ENCODE data around the gene MARK2. TPM values are rescaled to one million over a fixed set of nuclear protein-coding genes. Genes with fewer than 3 reads are reported as not detected.
A peak's percentile ranks its signal among the peaks of the same experiment; 100 is the strongest.

The MARK2 gene
- total and polyA plus RNA-seq, 2 donors (not counting 1 experiment from before 2014, with no cell fraction given): 6.4 to 12.3 TPM

DNA sequence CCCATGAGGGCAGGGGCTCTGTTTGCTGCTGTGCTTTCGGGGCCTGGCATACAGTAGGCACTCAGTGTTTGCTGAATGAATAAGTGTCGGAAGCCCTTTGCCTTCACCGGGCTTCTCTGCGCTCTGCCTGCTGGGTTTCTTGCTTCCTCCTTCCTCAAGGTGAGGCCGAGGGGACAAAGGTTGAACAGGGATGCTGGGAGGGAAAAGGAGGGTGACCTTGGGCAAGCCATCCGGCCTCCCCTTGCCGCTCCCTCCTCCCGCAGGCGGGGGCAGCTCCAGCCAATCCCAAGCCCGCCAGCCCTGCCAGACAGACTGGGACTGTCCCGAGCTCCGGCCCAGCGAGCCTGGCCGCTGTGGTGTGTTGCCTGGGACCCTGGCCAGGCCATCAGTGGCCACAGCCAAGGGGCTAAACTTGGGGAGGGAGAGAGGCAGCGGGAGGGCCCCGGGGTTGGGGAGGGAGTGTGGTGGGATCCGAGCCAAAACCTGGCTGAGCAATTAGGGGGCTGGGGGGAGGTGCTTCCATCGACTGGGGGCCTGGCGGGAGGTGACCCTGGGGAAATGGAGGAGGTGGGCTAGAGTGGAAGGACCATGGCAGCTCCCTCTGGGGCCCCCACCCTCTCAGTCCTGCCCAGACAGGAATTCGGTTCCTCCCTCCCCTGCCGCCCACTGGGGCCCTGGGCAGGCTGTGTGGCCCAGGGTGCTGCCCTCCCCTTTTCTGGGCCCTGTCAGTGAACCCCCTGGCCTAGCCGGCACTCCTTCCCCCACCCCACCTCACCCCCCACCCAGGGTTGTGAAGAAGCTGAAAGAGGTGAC, 81.4 kb downstream of the MARK2 start:
- no peak for TF ChIP-seq CTCF (conservative IDR thresholded peaks at IDR 0.05 in 1 of 2, IDR thresholded peaks at IDR 0.05 in 1 of 2; ENCODE audit: low read depth in 1 of 2, low read length in 2 of 2)
- TF ChIP-seq EZH2 (IDR thresholded peaks at IDR 0.05; ENCODE audit: low read length, missing control alignments): no peak
- peak in 1 of 2 donors; percentile 25 for DNase-seq (ENCODE audit: low read depth in 2 of 2)

DNA sequence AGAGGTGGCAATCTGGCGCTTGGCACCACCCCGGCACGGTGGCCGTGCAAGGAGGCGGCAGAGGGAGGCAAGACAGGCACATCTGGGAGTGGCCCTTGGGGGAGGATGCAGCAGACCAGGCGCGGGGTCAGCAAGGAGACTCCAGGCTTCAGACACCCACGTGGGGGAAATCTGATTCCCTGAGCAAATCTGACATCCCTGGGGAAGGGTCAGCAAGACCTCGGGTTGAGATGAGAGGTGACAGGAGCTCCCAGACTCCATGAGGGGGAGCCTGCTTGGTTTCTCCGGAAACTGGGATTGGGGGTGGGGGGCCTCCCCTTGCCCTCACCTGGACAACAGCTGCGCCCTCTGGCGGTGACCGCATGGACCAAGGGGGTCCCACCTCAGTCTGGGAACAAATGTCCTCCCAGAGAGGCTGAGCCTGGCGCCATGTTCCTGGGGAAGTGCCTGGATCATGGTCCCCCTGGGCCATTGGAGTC, 82.1 kb downstream of the MARK2 start:
- H3K4me2 ChIP-seq (ENCODE audit: extremely low read depth, insufficient read depth, low read length): no peak overlapping the region
- H3K27me3 ChIP-seq (ENCODE audit: control insufficient read depth, insufficient read depth, low read length): peaks cover 6% of the 10 kb centered on the region

More for the DNA sequence above, 81.4 kb downstream of the MARK2 start:
- Histone ChIP-seq H3K4me2 (ENCODE audit: extremely low read depth, insufficient read depth, low read length) (peak overlapping the region; percentile 45), H3K4me3 (replicated peaks in 1 of 4; ENCODE audit: control extremely low read depth in 1 of 4, insufficient read depth in 1 of 4, low read depth in 3 of 4, low read length in 4 of 4) (no peak overlapping the region), H3K9me3 (ENCODE audit: control insufficient read depth, insufficient read depth, low read depth, low read length) (no peaks in the 10 kb centered on the region), H3K4me1 (ENCODE audit: control insufficient read depth, extremely low read depth, insufficient read depth, low read length) (peaks cover 19% of the 10 kb centered on the region), H3K79me2 (ENCODE audit: control insufficient read depth, insufficient read depth, low read length) (no peaks in the 10 kb centered on the region), H3K27ac (ENCODE audit: insufficient read depth, low read length) (no peak overlapping the region), H3K27me3 (ENCODE audit: control insufficient read depth, insufficient read depth, low read length) (peaks cover 6% of the 10 kb centered on the region), H3K9ac (ENCODE audit: insufficient read depth, low read length) (no peak overlapping the region), H2AFZ (ENCODE audit: low read length) (peak overlapping the region; percentile 23), H3K36me3 (ENCODE audit: control insufficient read depth, insufficient read depth, low read length) (no peaks in the 10 kb centered on the region), H4K20me1 (ENCODE audit: control insufficient read depth, extremely low read depth, insufficient read depth, low read length) (no peaks in the 10 kb centered on the region)

More for the DNA sequence above, 82.1 kb downstream of the MARK2 start:
- DNase-seq (ENCODE audit: low read depth in 2 of 2): no peak
- no peak overlapping the region for H3K9ac ChIP-seq (ENCODE audit: insufficient read depth, low read length)
- H2AFZ ChIP-seq (ENCODE audit: low read length): no peak overlapping the region
- peaks cover 19% of the 10 kb centered on the region for H3K4me1 ChIP-seq (ENCODE audit: control insufficient read depth, extremely low read depth, insufficient read depth, low read length)
- H3K36me3 ChIP-seq (ENCODE audit: control insufficient read depth, insufficient read depth, low read length): no peaks in the 10 kb centered on the region
- H3K79me2 ChIP-seq (ENCODE audit: control insufficient read depth, insufficient read depth, low read length): no peaks in the 10 kb centered on the region
- peak; percentile 34 to 46 for TF ChIP-seq CTCF (conservative IDR thresholded peaks at IDR 0.05 in 1 of 2, IDR thresholded peaks at IDR 0.05 in 1 of 2; ENCODE audit: low read depth in 1 of 2, low read length in 2 of 2)
- no peak for TF ChIP-seq EZH2 (IDR thresholded peaks at IDR 0.05; ENCODE audit: low read length, missing control alignments)
- H3K9me3 ChIP-seq (ENCODE audit: control insufficient read depth, insufficient read depth, low read depth, low read length): no peaks in the 10 kb centered on the region
- no peak overlapping the region for H3K4me3 ChIP-seq (replicated peaks in 1 of 4; ENCODE audit: control extremely low read depth in 1 of 4, insufficient read depth in 1 of 4, low read depth in 3 of 4, low read length in 4 of 4)
- H3K27ac ChIP-seq (ENCODE audit: insufficient read depth, low read length): no peak overlapping the region
- no peaks in the 10 kb centered on the region for H4K20me1 ChIP-seq (ENCODE audit: control insufficient read depth, extremely low read depth, insufficient read depth, low read length)
